Heart left ventricle (tissue), 13 donors: ENCODE results near the gene C14orf119.

Experiments used
- POLR2A ChIP-seq, 2 donors: fragments of 450-650 bp; IDR thresholded peaks; one replicate each; pipeline ENCODE4 v1.6.1; 2017; ENCODE audit warnings: antibody characterized with exemption in 2 of 2, mild to moderate bottlenecking in 2 of 2, moderate library complexity in 2 of 2
- TF ChIP-seq, protein P1 (sequence below), 12 donors: fragments of 200-600 bp; sonication (generic) in 4 of 12; IDR thresholded peaks; one replicate each; pipeline versions ENCODE4 v1.5.0 to v1.8.0; 2018 to 2022; ENCODE audit warnings: antibody characterized with exemption in 12 of 12, mild to moderate bottlenecking in 5 of 12
- donor health status: ischemic (EF 13 %, LVEDD 7.1; RV severe dilation, severe dysfunction).
- donor health status: DM: no; HTN: yes; CAD: no.
- donor health status: DM: no; HTN: no; CAD: no.
- donor health status: ischemic (EF 25% LVEDD 6.9; RV normal size, moderate dysfunction).
- donor health status: ischemic (EF 25% LVEDD 5.7; RV mildly dilated, moderate dysfunction).
- donor health status: ischemic (EF 35%, LVEDD 5.7; RV mildly dilated, moderate dysfunction).
- donor health status: nonischemic (EF 11% LVEDD 7.7; RV severe dilation, severe dysfunction).
- donor health status: DM: yes; HTN: yes; CAD: no.
- donor health status: PGD.
- donor health status: ischemic (EF 29% LVEDD 5.4; RV normal size, mild dysfunction).
- donor health status: nonischemic (EF 23%, LVEDD 6.1; RV moderate dilation, normal function).

DNA sequence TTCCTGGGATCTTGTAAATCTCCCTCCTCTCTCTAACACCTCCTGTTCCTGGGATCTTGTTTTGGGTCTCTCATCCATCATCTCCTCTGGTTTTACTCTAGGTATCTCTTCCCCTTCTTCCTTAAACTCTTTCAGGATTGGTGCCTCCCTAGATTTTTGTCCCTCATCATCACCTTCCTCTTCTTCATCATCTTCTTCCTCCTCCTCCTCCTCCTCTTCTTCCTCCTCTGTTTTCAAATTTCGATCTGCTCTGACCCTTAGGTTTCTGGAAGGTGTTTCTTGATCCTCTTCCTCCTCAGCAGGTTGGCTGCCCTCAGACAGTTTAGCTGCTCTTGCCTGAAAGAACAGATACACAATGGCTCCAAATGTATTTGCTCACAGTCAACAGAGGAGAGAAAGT lies 14.8 kb upstream of the C14orf119 start:
- TF ChIP-seq, protein P1, sequence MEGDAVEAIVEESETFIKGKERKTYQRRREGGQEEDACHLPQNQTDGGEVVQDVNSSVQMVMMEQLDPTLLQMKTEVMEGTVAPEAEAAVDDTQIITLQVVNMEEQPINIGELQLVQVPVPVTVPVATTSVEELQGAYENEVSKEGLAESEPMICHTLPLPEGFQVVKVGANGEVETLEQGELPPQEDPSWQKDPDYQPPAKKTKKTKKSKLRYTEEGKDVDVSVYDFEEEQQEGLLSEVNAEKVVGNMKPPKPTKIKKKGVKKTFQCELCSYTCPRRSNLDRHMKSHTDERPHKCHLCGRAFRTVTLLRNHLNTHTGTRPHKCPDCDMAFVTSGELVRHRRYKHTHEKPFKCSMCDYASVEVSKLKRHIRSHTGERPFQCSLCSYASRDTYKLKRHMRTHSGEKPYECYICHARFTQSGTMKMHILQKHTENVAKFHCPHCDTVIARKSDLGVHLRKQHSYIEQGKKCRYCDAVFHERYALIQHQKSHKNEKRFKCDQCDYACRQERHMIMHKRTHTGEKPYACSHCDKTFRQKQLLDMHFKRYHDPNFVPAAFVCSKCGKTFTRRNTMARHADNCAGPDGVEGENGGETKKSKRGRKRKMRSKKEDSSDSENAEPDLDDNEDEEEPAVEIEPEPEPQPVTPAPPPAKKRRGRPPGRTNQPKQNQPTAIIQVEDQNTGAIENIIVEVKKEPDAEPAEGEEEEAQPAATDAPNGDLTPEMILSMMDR (IDR thresholded peaks at IDR 0.05), result no peak
- TF ChIP-seq POLR2A (IDR thresholded peaks at IDR 0.05), result no peak
